K562 (cell line): ENCODE data around the gene PARPBP. TPM values are rescaled to one million over a fixed set of nuclear protein-coding genes. Genes with fewer than 3 reads are reported as not detected.

ENCODE experiments used
- ATAC-seq: fragments of 200-7000 bp; cut with Tn5 transposase; 3 replicates; pipeline ENCODE4 v1.9.1; 2020; ENCODE audit warnings: moderate library complexity
- BruUV-seq: library from RNA; stranded (reverse); fragments of 400-500 nt; replicated peaks from 2 replicates; lab custom pipeline; 2021; lab: Mats Ljungman, UMichigan
- CTCF ChIA-PET: fragments of 300-600 bp; formaldehyde crosslinking; extraction: SDS; loops from one replicate; lab custom pipeline; 2021; ENCODE audit warnings: low intra/inter-chr PET ratio; lab: Yijun Ruan, JAX
- POLR2A ChIA-PET: fragments of 300-600, 350-650 bp; sonication (Branson Sonifier 250); formaldehyde crosslinking; extraction: SDS; loops from one replicate; lab custom pipeline; 2021; ENCODE audit warnings: antibody characterized with exemption, inconsistent platforms; lab: Yijun Ruan, JAX
- DNase-seq, 4 experiments: peaks; one replicate each; pipeline versions ENCODE4 v3.0.0 to v3.0.0-alpha.2; 2011 to 2018; ENCODE audit warnings: low spot score in 3 of 4, mixed read lengths in 3 of 4; ENCODE audit errors: extremely low read depth in 1 of 4
- FAIRE-seq: peaks from 2 replicates; lab custom pipeline; 2011; peaks lifted over from hg19 to GRCh38; lab: Jason Lieb, UNC
- H2AFZ ChIP-seq: 2 replicates; pipeline ENCODE4 v1.6.0; 2011; ENCODE audit warnings: low read depth, low read length, control low read depth, inconsistent platforms
- H3K27ac ChIP-seq: fragments of 200-600 bp; 3 replicates; pipeline ENCODE4 v1.8.0; 2011; ENCODE audit warnings: low read depth, mild to moderate bottlenecking, control low read depth, inconsistent platforms, low read length, moderate library complexity, mixed read lengths; ENCODE audit errors: extremely low read depth
- H3K27me3 ChIP-seq, 2 experiments: fragments of 300-600 bp in 1 of 2; 2 replicates in 1 of 2; 3 replicates in 1 of 2; pipeline versions ENCODE4 v1.6.0 to v1.8.0; 2011; ENCODE audit warnings: inconsistent platforms in 2 of 2, low read length in 2 of 2, mild to moderate bottlenecking in 1 of 2, mixed read lengths in 1 of 2, moderate library complexity in 1 of 2; ENCODE audit not compliant: control insufficient read depth in 2 of 2, insufficient read depth in 2 of 2
- H3K36me3 ChIP-seq: fragments of 300-600 bp; 3 replicates; pipeline ENCODE4 v1.8.0; 2011; ENCODE audit warnings: mild to moderate bottlenecking, low read length, inconsistent platforms; ENCODE audit not compliant: control insufficient read depth, insufficient read depth
- H3K4me1 ChIP-seq, 2 experiments: fragments of 200-600 bp in 1 of 2; replicated peaks in 1 of 2; 2 replicates in 1 of 2; 3 replicates in 1 of 2; pipeline versions ENCODE4 v1.5.1 to v1.8.0; 2011; ENCODE audit warnings: inconsistent platforms in 2 of 2, low read length in 2 of 2, mild to moderate bottlenecking in 1 of 2, mixed read lengths in 1 of 2, moderate library complexity in 1 of 2; ENCODE audit not compliant: control insufficient read depth in 2 of 2, insufficient read depth in 2 of 2
- H3K4me2 ChIP-seq: 2 replicates; pipeline ENCODE4 v1.6.1; 2011; ENCODE audit warnings: low read length, control low read depth, inconsistent platforms, mixed read lengths; ENCODE audit not compliant: insufficient read depth
- H3K4me3 ChIP-seq: fragments of 200-600 bp; sonication (generic), shearing (Covaris generic); 2 replicates; pipeline ENCODE4 v1.5.1; 2016; ENCODE audit warnings: control low read depth, inconsistent platforms
- H3K79me2 ChIP-seq: fragments of 200-600 bp; 3 replicates; pipeline ENCODE4 v1.8.0; 2011; ENCODE audit warnings: low read length, inconsistent platforms; ENCODE audit not compliant: control insufficient read depth, insufficient read depth
- H3K9ac ChIP-seq, 2 experiments: 2 replicates each; pipeline versions ENCODE4 v1.6.0 to v1.6.1; 2011; ENCODE audit warnings: low read depth in 2 of 2, low read length in 2 of 2, control low read depth in 1 of 2, inconsistent platforms in 1 of 2, mild to moderate bottlenecking in 1 of 2, mixed read lengths in 1 of 2; ENCODE audit not compliant: insufficient read depth in 1 of 2
- H3K9me1 ChIP-seq: one replicate; pipeline ENCODE4 v1.6.0; 2011; ENCODE audit warnings: inconsistent platforms, mild to moderate bottlenecking, low read length, moderate library complexity; ENCODE audit not compliant: control insufficient read depth, insufficient read depth
- H3K9me3 ChIP-seq: replicated peaks from 2 replicates; pipeline ENCODE4 v1.5.1; 2011; ENCODE audit warnings: low read depth, low read length, inconsistent platforms; ENCODE audit not compliant: control insufficient read depth, insufficient read depth
- H4K20me1 ChIP-seq: replicated peaks from 2 replicates; pipeline ENCODE4 v1.6.1; 2011; ENCODE audit warnings: low read length, inconsistent platforms, mixed read lengths; ENCODE audit not compliant: control insufficient read depth, insufficient read depth
- ATF3 ChIP-seq, 2 experiments: fragments of 450-650 bp in 1 of 2; sonication (generic) in 1 of 2; formaldehyde crosslinking in 1 of 2; IDR thresholded peaks in 1 of 2; conservative IDR thresholded peaks in 1 of 2; 2 replicates each; pipeline versions ENCODE4 v1.6.1 to v1.8.1; 2016 to 2023; ENCODE audit warnings: mild to moderate bottlenecking in 2 of 2, moderate library complexity in 2 of 2, inconsistent platforms in 1 of 2, missing genetic modification reagents in 1 of 2
- CEBPG ChIP-seq, 3 experiments: fragments of 200-800 bp in 1 of 3; sonication (Bioruptor generic) in 1 of 3; sonication (generic) in 1 of 3; formaldehyde crosslinking in 1 of 3; IDR thresholded peaks in 2 of 3; conservative IDR thresholded peaks in 1 of 3; 2 replicates each; pipeline versions ENCODE4 v1.6.1 to v1.8.0; 2016 to 2022; ENCODE audit warnings: missing compliant biosample characterization in 2 of 3, missing genetic modification characterization in 2 of 3, mild to moderate bottlenecking in 1 of 3, missing genetic modification reagents in 1 of 3
- ELF4 ChIP-seq: fragments of 450-650 bp; formaldehyde crosslinking; IDR thresholded peaks from 2 replicates; pipeline ENCODE4 v1.4.0; 2022; ENCODE audit warnings: missing genetic modification characterization
- MLLT1 ChIP-seq, 2 experiments: fragments of 450-650 bp; IDR thresholded peaks; 2 replicates each; pipeline ENCODE4 v1.6.1; 2016
- MLX ChIP-seq, 2 experiments: fragments of 450-650 bp in 1 of 2; sonication (generic) in 1 of 2; formaldehyde crosslinking; conservative IDR thresholded peaks; 2 replicates each; pipeline versions ENCODE4 v1.4.0 to v1.8.1; 2020 to 2022; ENCODE audit warnings: mild to moderate bottlenecking in 1 of 2, missing genetic modification reagents in 1 of 2
- TCFL5 ChIP-seq: fragments of 250-450 bp; sonication (Bioruptor Pico); conservative IDR thresholded peaks from 2 replicates; pipeline ENCODE4 v1.6.1; 2021; ENCODE audit warnings: mild to moderate bottlenecking, moderate library complexity, matching md5 sums
- in situ Hi-C: fragments of 300-500 bp; cut with MboI; formaldehyde crosslinking; loops from 4 replicates; pipeline ENCODE4 v1.15.0; 2018; ENCODE audit warnings: inconsistent platforms, mixed read lengths
- intact Hi-C: fragments of 100-400 bp; cut with micrococcal nuclease; formaldehyde crosslinking; loops from 2 replicates; pipeline ENCODE4 v1.14.2; 2022
- polyA plus RNA-seq, 8 experiments: library from polyadenylated mRNA; depleted of rRNA in 4 of 8; stranded (reverse) in 5 of 8; unstranded in 3 of 8; fragments of >200 nt; fragmentation: Nextera tagmentation in 2 of 8; fragmentation: Illumina TruSeq in 1 of 8; extraction: Ambion mirVana in 2 of 8; extraction: Trizol in 1 of 8; gene quantifications; 2 replicates each; pipeline versions ENCODE4 v1.2.1 to v1.2.3, GENCODE V29; 2011 to 2014; ENCODE audit warnings: inconsistent platforms in 1 of 8, missing spikeins in 1 of 8
- total RNA-seq, 7 experiments: library from RNA; depleted of rRNA in 6 of 7; stranded (reverse); fragments of >200 nt in 6 of 7; fragmentation: Illumina TruSeq in 2 of 7; extraction: Trizol in 2 of 7; gene quantifications; 2 replicates each; pipeline versions ENCODE4 v1.2.1 to v1.2.3, GENCODE V29; 2011 to 2021; ENCODE audit warnings: low replicate concordance in 1 of 7

PARPBP gene
- total and polyA plus RNA-seq, 9 of the 15 experiments (the other 6 are each of a cell fraction or from before 2014, with no cell fraction given): 26.1 to 62.5 (median 49.0) TPM

GRCh38 chr12:102172436-102172835 is 52.5 kb downstream of the PARPBP start:
- intact Hi-C loops (loop anchor here (5.0 to 10.0 kb wide), 4 partner anchors 125 to 642 kb away; no protein-coding TSS in a partner anchor), in situ Hi-C loops (no loop called here)
- Histone ChIP-seq H3K36me3 (peaks cover 39% of the 10 kb centered on the region), H3K9me3 (no peaks in the 10 kb centered on the region), H3K27me3 (no peaks in the 10 kb centered on the region), H3K9me1 (no peaks in the 10 kb centered on the region), H3K4me2 (no peak overlapping the region), H3K9ac (no peak overlapping the region), H3K27ac (no peak overlapping the region), H4K20me1 (no peaks in the 10 kb centered on the region), H3K4me3 (no peak overlapping the region), H2AFZ (no peak overlapping the region), H3K79me2 (no peaks in the 10 kb centered on the region), H3K4me1 (peaks cover 0 to 9% of the 10 kb centered on the region in 2 experiments; a peak in 3 of 5 replicates)
- CTCF ChIA-PET: interaction anchor here (0.6 kb wide), 1 partner anchor 755 kb away, joined by 3 read pairs; no protein-coding TSS in a partner anchor
- TF ChIP-seq CEBPG (CRISPR knock-in tag; IDR thresholded peaks at IDR 0.05) (no peak), CEBPG (tag; conservative IDR thresholded peaks at IDR 0.05 in 1 of 2, IDR thresholded peaks at IDR 0.05 in 1 of 2) (0 out of 4 replicates have a peak, but pooled peaks of 1 of the 2 experiments have one; percentile 23), ELF4 (CRISPR knock-in tag) (no peak), MLLT1 (IDR thresholded peaks at IDR 0.05) (no peak), TCFL5 (CRISPR knock-in tag) (no peak), MLX (CRISPR knock-in tag; conservative IDR thresholded peaks at IDR 0.05) (no peak), ATF3 (IDR thresholded peaks at IDR 0.05) (peak; percentile 14; the same call in 1 of the 2 replicates), ATF3 (CRISPR knock-in tag; conservative IDR thresholded peaks at IDR 0.05) (no peak)
- POLR2A ChIA-PET: interaction anchor here (1.9 kb wide), 1 partner anchor 12 kb away, joined by 4 read pairs; no protein-coding TSS in a partner anchor
- ATAC-seq: no peak
- FAIRE-seq: no peak
- DNase-seq: no peak
- no TSS peak for BruUV-seq
